Measurements from ENCODE around the gene STKLD1.

The STKLD1 gene

GRCh38 chr9:133377721-133378216, 1.6 kb downstream of the STKLD1 start:
- Histone ChIP-seq H3K27ac (ENCODE audit: low read depth, low read length) (no peak overlapping the region), H3K4me3 (ENCODE audit: low read depth, low read length) (no peak overlapping the region), H3K9ac (ENCODE audit: low read depth, low read length) (no peak overlapping the region), H3K36me3 (ENCODE audit: control insufficient read depth, insufficient read depth, low read length) (peaks cover 11% of the 10 kb centered on the region), H3K9me3 (ENCODE audit: control insufficient read depth, insufficient read depth, low read length) (no peaks in the 10 kb centered on the region), H3K27me3 (ENCODE audit: control insufficient read depth, insufficient read depth, low read length) (peaks cover 8% of the 10 kb centered on the region; the same call in 1 of the 2 replicates), H3K4me1 (ENCODE audit: control insufficient read depth, insufficient read depth, low read length) (peaks cover 6% of the 10 kb centered on the region; the same call in 1 of the 2 replicates)

- Histone ChIP-seq H3K9ac (ENCODE audit: low read depth, low read length) (no peak overlapping the region), H3K36me3 (ENCODE audit: control insufficient read depth, insufficient read depth, low read length) (peaks cover 4% of the 10 kb centered on the region; the same call in 1 of the 2 replicates), H3K9me3 (ENCODE audit: control insufficient read depth, insufficient read depth, low read length) (peaks cover 3% of the 10 kb centered on the region; the same call in 1 of the 2 replicates), H3K27ac (ENCODE audit: low read depth, low read length) (no peak overlapping the region), H3K4me1 (ENCODE audit: control insufficient read depth, insufficient read depth, low read length) (peaks cover 6% of the 10 kb centered on the region; the same call in 1 of the 2 replicates), H3K4me3 (ENCODE audit: low read depth, low read length) (no peak overlapping the region), H3K27me3 (ENCODE audit: control insufficient read depth, insufficient read depth, low read length) (peaks cover 8% of the 10 kb centered on the region; the same call in 1 of the 2 replicates)
Observed at GRCh38 chr9:133378408-133378962, 2.3 kb downstream of the STKLD1 start.

- Histone ChIP-seq H3K4me1 (ENCODE audit: control insufficient read depth, insufficient read depth, low read length) (peaks cover 5% of the 10 kb centered on the region; the same call in 1 of the 2 replicates), H3K27me3 (ENCODE audit: control insufficient read depth, insufficient read depth, low read length) (peaks cover 8% of the 10 kb centered on the region; the same call in 1 of the 2 replicates), H3K9me3 (ENCODE audit: control insufficient read depth, insufficient read depth, low read length) (peaks cover 3% of the 10 kb centered on the region; the same call in 1 of the 2 replicates), H3K27ac (ENCODE audit: low read depth, low read length) (no peak overlapping the region), H3K4me3 (ENCODE audit: low read depth, low read length) (no peak overlapping the region), H3K9ac (ENCODE audit: low read depth, low read length) (no peak overlapping the region), H3K36me3 (ENCODE audit: control insufficient read depth, insufficient read depth, low read length) (no peaks in the 10 kb centered on the region)
Observed at GRCh38 chr9:133379153-133380086, 3.3 kb downstream of the STKLD1 start.

GRCh38 chr9:133380734-133381133, 4.6 kb downstream of the STKLD1 start:
- H3K27ac ChIP-seq (ENCODE audit: low read depth, low read length) = no peak overlapping the region
- peaks cover 3% of the 10 kb centered on the region; the same call in 1 of the 2 replicates for H3K9me3 ChIP-seq (ENCODE audit: control insufficient read depth, insufficient read depth, low read length)
- H3K9ac ChIP-seq (ENCODE audit: low read depth, low read length) = no peak overlapping the region
- no peaks in the 10 kb centered on the region for H3K36me3 ChIP-seq (ENCODE audit: control insufficient read depth, insufficient read depth, low read length)
- no peak overlapping the region for H3K4me3 ChIP-seq (ENCODE audit: low read depth, low read length)
- no peaks in the 10 kb centered on the region; the same call in 1 of the 2 replicates for H3K4me1 ChIP-seq (ENCODE audit: control insufficient read depth, insufficient read depth, low read length)
- peaks cover 8% of the 10 kb centered on the region; the same call in 1 of the 2 replicates for H3K27me3 ChIP-seq (ENCODE audit: control insufficient read depth, insufficient read depth, low read length)

GRCh38 chr9:133382507-133383141, 6.5 kb downstream of the STKLD1 start:
- peaks cover 3% of the 10 kb centered on the region; the same call in 1 of the 2 replicates for H3K9me3 ChIP-seq (ENCODE audit: control insufficient read depth, insufficient read depth, low read length)
- H3K4me1 ChIP-seq (ENCODE audit: control insufficient read depth, insufficient read depth, low read length) = no peaks in the 10 kb centered on the region; the same call in 1 of the 2 replicates
- H3K36me3 ChIP-seq (ENCODE audit: control insufficient read depth, insufficient read depth, low read length) = no peaks in the 10 kb centered on the region
- H3K9ac ChIP-seq (ENCODE audit: low read depth, low read length) = no peak overlapping the region
- H3K4me3 ChIP-seq (ENCODE audit: low read depth, low read length) = no peak overlapping the region
- no peaks in the 10 kb centered on the region for H3K27me3 ChIP-seq (ENCODE audit: control insufficient read depth, insufficient read depth, low read length)
- H3K27ac ChIP-seq (ENCODE audit: low read depth, low read length) = no peak overlapping the region

- Histone ChIP-seq H3K27me3 (ENCODE audit: control insufficient read depth, insufficient read depth, low read length) (no peaks in the 10 kb centered on the region), H3K4me1 (ENCODE audit: control insufficient read depth, insufficient read depth, low read length) (no peaks in the 10 kb centered on the region), H3K9me3 (ENCODE audit: control insufficient read depth, insufficient read depth, low read length) (peaks cover 3% of the 10 kb centered on the region; the same call in 1 of the 2 replicates), H3K4me3 (ENCODE audit: low read depth, low read length) (no peak overlapping the region), H3K9ac (ENCODE audit: low read depth, low read length) (no peak overlapping the region), H3K36me3 (ENCODE audit: control insufficient read depth, insufficient read depth, low read length) (no peaks in the 10 kb centered on the region), H3K27ac (ENCODE audit: low read depth, low read length) (no peak overlapping the region)
Observed at GRCh38 chr9:133383438-133383837, 7.3 kb downstream of the STKLD1 start.

GRCh38 chr9:133384736-133385321, 8.7 kb downstream of the STKLD1 start:
- Histone ChIP-seq H3K27ac (ENCODE audit: low read depth, low read length) (no peak overlapping the region), H3K36me3 (ENCODE audit: control insufficient read depth, insufficient read depth, low read length) (no peaks in the 10 kb centered on the region), H3K9ac (ENCODE audit: low read depth, low read length) (no peak overlapping the region), H3K4me3 (ENCODE audit: low read depth, low read length) (no peak overlapping the region), H3K27me3 (ENCODE audit: control insufficient read depth, insufficient read depth, low read length) (no peaks in the 10 kb centered on the region), H3K9me3 (ENCODE audit: control insufficient read depth, insufficient read depth, low read length) (peaks cover 3% of the 10 kb centered on the region; the same call in 1 of the 2 replicates), H3K4me1 (ENCODE audit: control insufficient read depth, insufficient read depth, low read length) (no peaks in the 10 kb centered on the region)

GRCh38 chr9:133385452-133385851, 9.3 kb downstream of the STKLD1 start:
- no peaks in the 10 kb centered on the region for H3K27me3 ChIP-seq (ENCODE audit: control insufficient read depth, insufficient read depth, low read length)
- no peak overlapping the region for H3K4me3 ChIP-seq (ENCODE audit: low read depth, low read length)
- no peak overlapping the region for H3K9ac ChIP-seq (ENCODE audit: low read depth, low read length)
- H3K4me1 ChIP-seq (ENCODE audit: control insufficient read depth, insufficient read depth, low read length) = no peaks in the 10 kb centered on the region
- peaks cover 3% of the 10 kb centered on the region; the same call in 1 of the 2 replicates for H3K9me3 ChIP-seq (ENCODE audit: control insufficient read depth, insufficient read depth, low read length)
- no peaks in the 10 kb centered on the region for H3K36me3 ChIP-seq (ENCODE audit: control insufficient read depth, insufficient read depth, low read length)
- H3K27ac ChIP-seq (ENCODE audit: low read depth, low read length) = no peak overlapping the region

- Histone ChIP-seq H3K4me3 (ENCODE audit: low read depth, low read length) (no peak overlapping the region), H3K9ac (ENCODE audit: low read depth, low read length) (no peak overlapping the region), H3K36me3 (ENCODE audit: control insufficient read depth, insufficient read depth, low read length) (no peaks in the 10 kb centered on the region), H3K27ac (ENCODE audit: low read depth, low read length) (no peak overlapping the region), H3K27me3 (ENCODE audit: control insufficient read depth, insufficient read depth, low read length) (no peaks in the 10 kb centered on the region), H3K9me3 (ENCODE audit: control insufficient read depth, insufficient read depth, low read length) (peaks cover 3% of the 10 kb centered on the region; the same call in 1 of the 2 replicates), H3K4me1 (ENCODE audit: control insufficient read depth, insufficient read depth, low read length) (no peaks in the 10 kb centered on the region)
Observed at GRCh38 chr9:133386338-133386737, 10.2 kb downstream of the STKLD1 start.

- Histone ChIP-seq H3K27ac (ENCODE audit: low read depth, low read length) (no peak overlapping the region), H3K9me3 (ENCODE audit: control insufficient read depth, insufficient read depth, low read length) (peaks cover 3% of the 10 kb centered on the region; the same call in 1 of the 2 replicates), H3K27me3 (ENCODE audit: control insufficient read depth, insufficient read depth, low read length) (no peaks in the 10 kb centered on the region), H3K4me1 (ENCODE audit: control insufficient read depth, insufficient read depth, low read length) (no peaks in the 10 kb centered on the region), H3K9ac (ENCODE audit: low read depth, low read length) (no peak overlapping the region), H3K4me3 (ENCODE audit: low read depth, low read length) (no peak overlapping the region), H3K36me3 (ENCODE audit: control insufficient read depth, insufficient read depth, low read length) (no peaks in the 10 kb centered on the region)
Observed at GRCh38 chr9:133387680-133388079, 11.5 kb downstream of the STKLD1 start.

Data from HUES48 (cell line).